ACC112 (cell line): ENCODE measurements around the gene SIRT6.
"Not testable (repeated sequence)": the region's sequence is repeated elsewhere in the genome, so short reads cannot be mapped to it uniquely, and the experiment has no call there.

Experiments
- H2AFZ ChIP-seq: fragments of 200-600 bp; sonication (generic); one replicate; pipeline ENCODE4 v1.6.0; 2017; ENCODE audit warnings: antibody characterized with exemption, low read length; ENCODE audit not compliant: unreplicated experiment
- H3K27ac ChIP-seq: fragments of 200-600 bp; sonication (generic); 2 replicates; pipeline ENCODE4 v1.5.1; 2014; ENCODE audit warnings: low read depth, mild to moderate bottlenecking, antibody characterized with exemption, low read length, moderate library complexity
- H3K27me3 ChIP-seq: fragments of 200-600 bp; sonication (generic); 2 replicates; pipeline ENCODE4 v1.6.1; 2014; ENCODE audit warnings: mild to moderate bottlenecking, antibody characterized with exemption, low read length, moderate library complexity, mixed read lengths; ENCODE audit not compliant: insufficient read depth
- H3K36me3 ChIP-seq: fragments of 200-600 bp; sonication (generic); 2 replicates; pipeline ENCODE4 v1.6.1; 2016; ENCODE audit warnings: mild to moderate bottlenecking, antibody characterized with exemption, low read length, moderate library complexity, mixed read lengths; ENCODE audit not compliant: insufficient read depth
- H3K4me1 ChIP-seq: fragments of 200-600 bp; sonication (generic); one replicate; pipeline ENCODE4 v1.6.1; 2016; ENCODE audit warnings: low read length, mixed read lengths; ENCODE audit not compliant: insufficient read depth, unreplicated experiment, control insufficient read depth
- H3K4me3 ChIP-seq: fragments of 200-600 bp; sonication (generic); 2 replicates; pipeline ENCODE4 v1.5.1; 2014; ENCODE audit warnings: mild to moderate bottlenecking, low read depth, low read length
- H3K79me2 ChIP-seq: fragments of 200-600 bp; sonication (generic); one replicate; pipeline ENCODE4 v1.6.0; 2016; ENCODE audit warnings: low read length; ENCODE audit not compliant: control insufficient read depth, unreplicated experiment, insufficient read depth

Gene SIRT6

GRCh38 chr19:4218523-4218922 lies 36.2 kb upstream of the SIRT6 start:
- H3K27me3 ChIP-seq, H2AFZ ChIP-seq, H3K79me2 ChIP-seq, H3K36me3 ChIP-seq, H3K27ac ChIP-seq, H3K4me1 ChIP-seq, H3K4me3 ChIP-seq: not testable (repeated sequence)

- H3K79me2 ChIP-seq = no peaks in the 10 kb centered on the region
- no peaks in the 10 kb centered on the region for H3K4me1 ChIP-seq
- no peaks in the 10 kb centered on the region for H3K27me3 ChIP-seq
- H3K4me3 ChIP-seq = no peak overlapping the region
- no peak overlapping the region for H2AFZ ChIP-seq
- H3K36me3 ChIP-seq = no peaks in the 10 kb centered on the region
- no peak overlapping the region for H3K27ac ChIP-seq
These were observed 35.3 kb upstream of the SIRT6 start for GRCh38 chr19:4217429-4218264.

GRCh38 chr19:4216846-4217245 lies 34.5 kb upstream of the SIRT6 start:
- Histone ChIP-seq H3K27ac (no peak overlapping the region), H3K4me1 (no peaks in the 10 kb centered on the region), H3K27me3 (no peaks in the 10 kb centered on the region), H3K79me2 (no peaks in the 10 kb centered on the region), H2AFZ (no peak overlapping the region), H3K4me3 (no peak overlapping the region), H3K36me3 (no peaks in the 10 kb centered on the region)

GRCh38 chr19:4215807-4216206 lies 33.4 kb upstream of the SIRT6 start:
- no peak overlapping the region for H2AFZ ChIP-seq
- no peaks in the 10 kb centered on the region for H3K4me1 ChIP-seq
- no peaks in the 10 kb centered on the region for H3K79me2 ChIP-seq
- no peak overlapping the region for H3K4me3 ChIP-seq
- H3K27ac ChIP-seq = no peak overlapping the region
- H3K36me3 ChIP-seq = no peaks in the 10 kb centered on the region
- H3K27me3 ChIP-seq = no peaks in the 10 kb centered on the region

- H3K27ac ChIP-seq = no peak overlapping the region
These were observed 30.8 kb upstream of the SIRT6 start for GRCh38 chr19:4213116-4213515.

GRCh38 chr19:4210166-4210731 lies 27.9 kb upstream of the SIRT6 start:
- Histone ChIP-seq H2AFZ (no peak overlapping the region), H3K4me3 (no peak overlapping the region), H3K4me1 (no peaks in the 10 kb centered on the region), H3K36me3 (no peaks in the 10 kb centered on the region), H3K27me3 (no peaks in the 10 kb centered on the region), H3K79me2 (no peaks in the 10 kb centered on the region), H3K27ac (no peak overlapping the region)

More at GRCh38 chr19:4213116-4213515, 30.8 kb upstream of the SIRT6 start:
- Histone ChIP-seq H3K4me3 (no peak overlapping the region), H3K4me1 (no peaks in the 10 kb centered on the region), H2AFZ (no peak overlapping the region), H3K36me3 (no peaks in the 10 kb centered on the region), H3K79me2 (no peaks in the 10 kb centered on the region), H3K27me3 (no peaks in the 10 kb centered on the region)

GRCh38 chr19:4208385-4209094 lies 26.2 kb upstream of the SIRT6 start:
- Histone ChIP-seq H3K4me1 (no peaks in the 10 kb centered on the region), H3K27me3 (no peaks in the 10 kb centered on the region), H3K79me2 (no peaks in the 10 kb centered on the region), H3K36me3 (no peaks in the 10 kb centered on the region), H3K27ac (no peak overlapping the region), H2AFZ (no peak overlapping the region), H3K4me3 (no peak overlapping the region)

- H3K79me2 ChIP-seq = no peaks in the 10 kb centered on the region
- no peak overlapping the region for H3K4me3 ChIP-seq
- H3K27ac ChIP-seq = no peak overlapping the region
- H2AFZ ChIP-seq = no peak overlapping the region
- H3K4me1 ChIP-seq = no peaks in the 10 kb centered on the region
- H3K36me3 ChIP-seq = no peaks in the 10 kb centered on the region
- no peaks in the 10 kb centered on the region for H3K27me3 ChIP-seq
These were observed 24.6 kb upstream of the SIRT6 start for GRCh38 chr19:4206818-4207484.

GRCh38 chr19:4201798-4202197 lies 19.4 kb upstream of the SIRT6 start:
- no peak overlapping the region for H3K27ac ChIP-seq
- H3K4me3 ChIP-seq = no peak overlapping the region
- peaks cover 29% of the 10 kb centered on the region for H3K27me3 ChIP-seq
- no peaks in the 10 kb centered on the region for H3K4me1 ChIP-seq
- no peaks in the 10 kb centered on the region for H3K36me3 ChIP-seq
- no peak overlapping the region for H2AFZ ChIP-seq
- H3K79me2 ChIP-seq = no peaks in the 10 kb centered on the region

- H3K79me2 ChIP-seq = no peaks in the 10 kb centered on the region
- H3K4me1 ChIP-seq = no peaks in the 10 kb centered on the region
- no peaks in the 10 kb centered on the region for H3K36me3 ChIP-seq
- H2AFZ ChIP-seq = no peak overlapping the region
- H3K27ac ChIP-seq = no peak overlapping the region
- H3K27me3 ChIP-seq = peaks cover 29% of the 10 kb centered on the region
- no peak overlapping the region for H3K4me3 ChIP-seq
These were observed 18.7 kb upstream of the SIRT6 start for GRCh38 chr19:4200940-4201542.
